ENCODE data around the gene UBE2R2.
A peak's percentile ranks its signal among the peaks of the same experiment; 100 is the strongest.

The UBE2R2 gene

GRCh38 chr9:33908749-33909148 is 91.8 kb downstream of the UBE2R2 start:
- no peak overlapping the region for H3K4me3 ChIP-seq (ENCODE audit: low read depth, low read length)
- DNase-seq (ENCODE audit: low read depth): no peak
- TF ChIP-seq CTCF (conservative IDR thresholded peaks at IDR 0.05; ENCODE audit: low read depth, low read length): no peak

GRCh38 chr9:33913541-33913940 is 96.6 kb downstream of the UBE2R2 start:
- no peak overlapping the region for H3K4me3 ChIP-seq (ENCODE audit: low read depth, low read length)
- no peak for TF ChIP-seq CTCF (conservative IDR thresholded peaks at IDR 0.05; ENCODE audit: low read depth, low read length)
- no peak for DNase-seq (ENCODE audit: low read depth)

- no peak for TF ChIP-seq CTCF (conservative IDR thresholded peaks at IDR 0.05; ENCODE audit: low read depth, low read length)
- DNase-seq (ENCODE audit: low read depth): no peak
- no peak overlapping the region for H3K4me3 ChIP-seq (ENCODE audit: low read depth, low read length)
Measured at GRCh38 chr9:33914887-33915628, 98.1 kb downstream of the UBE2R2 start.

- no peak overlapping the region for H3K4me3 ChIP-seq (ENCODE audit: low read depth, low read length)
- DNase-seq (ENCODE audit: low read depth): no peak
- no peak for TF ChIP-seq CTCF (conservative IDR thresholded peaks at IDR 0.05; ENCODE audit: low read depth, low read length)
Measured at GRCh38 chr9:33917036-33917435, 100.1 kb downstream of the UBE2R2 start.

GRCh38 chr9:33919276-33919897 is 102.4 kb downstream of the UBE2R2 start:
- no peak for TF ChIP-seq CTCF (conservative IDR thresholded peaks at IDR 0.05; ENCODE audit: low read depth, low read length)
- no peak for DNase-seq (ENCODE audit: low read depth)
- no peak overlapping the region for H3K4me3 ChIP-seq (ENCODE audit: low read depth, low read length)

GRCh38 chr9:33921967-33922895 is 105.3 kb downstream of the UBE2R2 start:
- peak; percentile 51 for DNase-seq (ENCODE audit: low read depth)
- H3K4me3 ChIP-seq (ENCODE audit: low read depth, low read length): no peak overlapping the region
- TF ChIP-seq CTCF (conservative IDR thresholded peaks at IDR 0.05; ENCODE audit: low read depth, low read length): peak; percentile 90

All from choroid plexus epithelial cell (primary cell).